GM18873 (cell line): ENCODE measurements around the gene PDZK1IP1.
"Not testable (repeated sequence)": the region's sequence is repeated elsewhere in the genome, so short reads cannot be mapped to it uniquely, and the experiment has no call there.

ENCODE experiments used
- ATAC-seq: cut with Tn5 transposase; IDR thresholded peaks from one replicate; pipeline ENCODE4 v1.9.1; 2021; ENCODE audit warnings: mild to moderate bottlenecking, moderate library complexity, moderate number of reproducible peaks; ENCODE audit not compliant: unreplicated experiment, low FRiP score

PDZK1IP1 gene

DNA sequence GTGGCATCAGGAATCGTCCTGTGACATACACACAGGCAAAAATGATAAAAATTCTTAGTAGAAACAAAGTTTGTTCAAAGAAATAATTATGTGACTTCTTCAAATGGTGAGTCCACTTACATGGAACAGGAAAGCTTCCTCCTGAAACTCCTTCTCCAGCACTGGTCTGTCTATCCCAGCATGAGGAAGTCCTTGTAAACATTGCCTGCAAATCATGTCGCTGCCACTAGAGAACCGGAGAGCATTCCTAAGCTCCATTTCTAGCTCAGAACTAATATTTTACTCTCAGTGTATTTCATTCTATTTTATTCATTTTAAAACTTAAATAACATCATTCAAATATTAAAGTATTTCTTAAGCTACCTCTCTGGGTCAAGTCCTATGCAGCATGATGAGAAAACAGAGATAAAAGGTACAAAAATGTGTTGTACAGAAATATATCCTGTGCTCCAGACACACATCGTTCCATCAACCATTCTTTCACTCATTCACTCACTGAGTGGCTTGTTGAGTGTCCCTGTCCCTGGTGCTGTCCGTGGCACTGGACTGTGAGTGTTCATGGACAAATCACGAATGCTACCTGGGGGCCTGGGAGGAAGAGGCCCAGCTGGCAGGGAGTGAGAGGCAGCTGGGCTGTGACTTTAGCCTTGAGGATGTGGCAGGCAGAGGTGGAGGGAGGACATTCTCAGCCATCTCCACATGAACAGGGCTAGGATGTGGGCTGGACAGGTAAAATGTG lies 42.6 kb downstream of the PDZK1IP1 start:
- no peak for ATAC-seq

DNA sequence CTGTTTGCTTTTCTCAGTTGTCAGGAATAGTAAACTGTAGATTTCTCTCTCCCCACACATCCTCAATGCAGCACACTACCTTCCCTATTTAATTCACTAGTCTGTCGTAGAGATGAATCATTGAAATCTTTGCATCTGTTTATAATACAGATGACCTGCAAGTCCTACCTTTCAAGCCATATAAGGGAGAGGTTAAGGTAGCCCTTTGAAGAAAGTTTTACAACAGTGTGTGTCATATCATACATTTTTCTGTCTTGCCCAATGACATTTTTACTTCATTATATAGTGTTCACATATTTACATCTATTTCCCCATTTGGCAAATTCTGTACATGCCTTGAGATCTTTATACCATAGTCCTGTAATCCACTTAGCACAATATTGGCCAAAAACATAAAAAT lies 43.3 kb downstream of the PDZK1IP1 start:
- ATAC-seq: not testable (repeated sequence)

DNA sequence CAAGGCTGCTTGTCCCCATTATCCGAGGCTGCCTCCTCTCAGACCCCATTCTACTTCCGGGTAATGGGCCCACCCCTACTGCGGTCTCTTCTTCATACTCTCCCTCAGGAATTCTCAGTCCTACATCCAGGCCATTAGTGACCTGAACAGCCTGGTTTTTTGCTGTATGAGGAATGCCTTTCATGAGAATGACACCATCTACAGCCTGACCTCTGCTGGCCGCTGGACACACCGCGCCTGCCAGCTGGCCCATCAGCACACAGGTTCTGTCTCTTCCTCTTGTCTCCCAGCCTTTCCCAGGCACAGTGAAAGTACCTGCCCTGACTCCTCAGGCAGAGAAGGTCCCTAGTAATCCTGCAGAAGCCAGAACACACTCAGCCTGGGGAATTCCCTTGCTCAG lies 46.2 kb downstream of the PDZK1IP1 start:
- ATAC-seq: not testable (repeated sequence)

DNA sequence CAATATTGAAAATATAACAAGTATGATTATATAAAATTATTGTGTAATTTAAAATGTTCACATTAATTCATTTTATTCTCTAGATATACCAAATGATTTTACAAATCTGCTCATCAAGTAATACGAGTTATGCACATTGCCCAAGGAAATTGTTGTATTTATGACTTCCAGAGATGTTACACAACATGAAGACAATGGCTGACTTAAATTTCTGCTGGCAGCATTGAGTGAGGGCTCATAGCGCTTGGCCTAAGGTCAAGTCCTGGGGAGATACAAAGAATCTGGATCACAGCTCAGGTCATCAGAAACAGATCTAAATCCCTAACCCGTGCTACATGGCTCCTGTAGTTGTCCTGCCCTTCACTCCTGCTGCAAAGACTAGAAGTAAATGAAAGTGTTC lies 49.5 kb downstream of the PDZK1IP1 start:
- ATAC-seq: not testable (repeated sequence)

DNA sequence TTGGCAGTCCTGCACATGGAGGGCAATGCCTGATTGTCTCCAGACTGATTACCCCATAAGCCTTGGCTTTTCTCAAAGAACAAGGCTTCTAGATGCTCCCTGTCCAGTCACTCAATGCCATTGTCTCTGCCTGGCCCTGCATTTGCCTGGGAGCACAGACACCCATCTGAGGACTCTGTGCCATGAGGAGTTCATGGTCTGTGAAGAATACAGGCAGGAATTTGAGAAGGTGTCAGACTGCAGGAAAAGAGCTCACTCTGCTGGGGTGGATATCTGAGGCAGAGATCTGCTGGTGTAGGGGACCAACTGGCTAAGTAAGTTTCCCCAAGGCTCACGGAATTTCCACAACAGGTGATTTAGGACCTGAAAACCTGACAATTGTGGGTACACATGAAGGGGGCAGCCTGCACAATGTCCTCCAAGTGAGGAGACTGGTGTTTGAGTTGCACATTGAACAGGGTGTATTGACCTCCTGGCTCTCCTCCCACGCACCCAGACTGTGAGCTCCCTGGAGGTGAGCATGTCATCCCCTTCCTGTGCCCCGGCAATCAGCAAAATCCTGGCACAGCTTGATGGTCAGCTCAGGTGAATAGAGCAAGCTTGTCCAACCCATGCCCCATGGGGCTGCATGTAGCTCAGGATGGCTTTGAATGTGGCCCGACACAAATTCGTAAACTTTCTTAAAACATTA lies 51.8 kb downstream of the PDZK1IP1 start:
- ATAC-seq: no peak

DNA sequence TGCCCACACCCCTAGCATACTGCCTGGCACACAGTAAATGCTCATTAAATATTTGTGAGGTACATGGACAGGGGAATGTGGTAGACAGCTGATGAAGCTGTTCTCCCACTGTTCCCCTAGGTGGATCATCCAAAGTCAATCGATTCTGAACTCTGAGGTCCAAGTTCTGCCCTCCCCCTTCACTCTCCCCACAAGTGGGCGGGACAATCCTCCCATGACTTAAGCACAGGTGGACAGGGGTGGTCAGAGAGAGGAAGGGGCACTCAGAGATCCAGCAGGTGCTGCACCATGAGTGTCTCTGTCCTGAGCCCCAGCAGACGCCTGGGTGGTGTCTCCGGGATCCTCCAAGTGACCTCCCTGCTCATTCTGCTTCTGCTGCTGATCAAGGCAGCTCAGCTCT lies 52.6 kb downstream of the PDZK1IP1 start, which contains the start of gene CYP4A22:
Gene CYP4A22 (plus strand): TSS at position 244 of the 400 bp plus-strand sequence. CDS start 45 bp downstream, at position 289.
- no peak for ATAC-seq
